HCT116 (cell line): ENCODE measurements around the gene MEIS2. TPM values are rescaled to one million over a fixed set of nuclear protein-coding genes. Genes with fewer than 3 reads are reported as not detected.

ENCODE experiments used
- ATAC-seq: fragments of 200-7000 bp; cut with Tn5 transposase; 2 replicates; pipeline ENCODE4 v1.9.1; 2020; ENCODE audit warnings: mild to moderate bottlenecking, moderate library complexity
- BruUV-seq: library from RNA; stranded (reverse); fragments of 400-500 nt; replicated peaks from 2 replicates; lab custom pipeline; 2021; lab: Mats Ljungman, UMichigan
- CTCF ChIA-PET: fragments of 300-600 bp; sonication (Branson Sonifier 250); formaldehyde crosslinking; loops from one replicate; lab custom pipeline; 2021; ENCODE audit warnings: antibody characterized with exemption; lab: Charles Lee
- POLR2A ChIA-PET: fragments of 300-600, 350-600 bp; sonication (Branson Sonifier 250); formaldehyde crosslinking; loops from one replicate; lab custom pipeline; 2021; ENCODE audit warnings: antibody characterized with exemption; lab: Charles Lee
- RAD21 ChIA-PET, 2 experiments: fragments of 300-600 bp; sonication (Branson Sonifier 250); formaldehyde crosslinking; loops; one replicate each; lab custom pipeline; 2023; ENCODE audit warnings: low total read pairs in 2 of 2; ENCODE audit not compliant: uncharacterized antibody in 2 of 2, unreplicated experiment in 2 of 2, low non-redundant PET in 1 of 2; lab: Charles Lee
- DNase-seq: peaks from one replicate; pipeline ENCODE4 v3.0.0-alpha.2; 2010; ENCODE audit warnings: low read depth, low spot score
- H2AFZ ChIP-seq: fragments of 200-600 bp; shearing (Covaris generic), sonication (generic); 2 replicates; pipeline ENCODE4 v1.6.1; 2017; ENCODE audit warnings: low read depth, mixed run types, mixed read lengths, antibody characterized with exemption, low read length; ENCODE audit not compliant: poor library complexity, severe bottlenecking
- H3K27ac ChIP-seq: 2 replicates; pipeline ENCODE4 v1.5.1; 2012; ENCODE audit warnings: low read depth, low read length
- H3K27me3 ChIP-seq: fragments of 200-600 bp; sonication (generic); 2 replicates; pipeline ENCODE4 v1.6.1; 2016; ENCODE audit warnings: mixed run types, low read length, mixed read lengths; ENCODE audit not compliant: insufficient read depth
- H3K36me3 ChIP-seq, 2 experiments: fragments of 200-500 bp in 1 of 2; fragments of 200-600 bp in 1 of 2; sonication (Bioruptor generic) in 1 of 2; sonication (generic) in 1 of 2; 2 replicates each; pipeline versions ENCODE4 v1.5.1 to v1.6.1; 2014 to 2016; ENCODE audit warnings: low read length in 2 of 2, inconsistent platforms in 1 of 2, mixed read lengths in 1 of 2, mixed run types in 1 of 2; ENCODE audit not compliant: insufficient read depth in 2 of 2, control insufficient read depth in 1 of 2
- H3K4me1 ChIP-seq, 2 experiments: fragments of 200-600 bp in 1 of 2; sonication (generic) in 1 of 2; 2 replicates each; pipeline versions ENCODE4 v1.5.1 to v1.6.1; 2012 to 2017; ENCODE audit warnings: low read length in 2 of 2, inconsistent platforms in 1 of 2, mild to moderate bottlenecking in 1 of 2, mixed read lengths in 1 of 2, mixed run types in 1 of 2, moderate library complexity in 1 of 2; ENCODE audit not compliant: insufficient read depth in 2 of 2, control insufficient read depth in 1 of 2
- H3K4me2 ChIP-seq: fragments of 200-600 bp; sonication (generic); 2 replicates; pipeline ENCODE4 v1.6.1; 2017; ENCODE audit warnings: mixed run types, low read length, mixed read lengths
- H3K4me3 ChIP-seq, 2 experiments: fragments of 200-600 bp in 1 of 2; sonication (generic) in 1 of 2; replicated peaks in 1 of 2; 2 replicates each; pipeline ENCODE4 v1.5.1; 2011 to 2016; ENCODE audit warnings: low read length in 2 of 2, control low read depth in 1 of 2, low read depth in 1 of 2, mild to moderate bottlenecking in 1 of 2, mixed read lengths in 1 of 2, mixed run types in 1 of 2
- H3K79me2 ChIP-seq: fragments of 200-600 bp; sonication (generic); 2 replicates; pipeline ENCODE4 v1.6.1; 2017; ENCODE audit warnings: mild to moderate bottlenecking, mixed run types, low read length, moderate library complexity, mixed read lengths; ENCODE audit not compliant: insufficient read depth
- H3K9ac ChIP-seq: fragments of 200-600 bp; sonication (generic); 2 replicates; pipeline ENCODE4 v1.6.1; 2016; ENCODE audit warnings: low read length, mixed read lengths
- H3K9me2 ChIP-seq: fragments of 200-600 bp; sonication (generic), shearing (Covaris generic); 2 replicates; pipeline ENCODE4 v1.6.1; 2017; ENCODE audit warnings: mixed run types, mild to moderate bottlenecking, moderate library complexity; ENCODE audit not compliant: insufficient read depth
- H3K9me3 ChIP-seq, 2 experiments: fragments of 200-500 bp in 1 of 2; fragments of 200-600 bp in 1 of 2; sonication (Bioruptor generic) in 1 of 2; sonication (generic) in 1 of 2; 2 replicates each; pipeline ENCODE4 v1.6.1; 2014 to 2017; ENCODE audit warnings: low read length in 2 of 2, mixed read lengths in 2 of 2, inconsistent platforms in 1 of 2, low read depth in 1 of 2, mild to moderate bottlenecking in 1 of 2, mixed run types in 1 of 2, moderate library complexity in 1 of 2; ENCODE audit not compliant: control insufficient read depth in 1 of 2, insufficient read depth in 1 of 2
- H4K20me1 ChIP-seq: fragments of 200-600 bp; sonication (generic), shearing (Covaris generic); 2 replicates; pipeline ENCODE4 v1.6.1; 2017; ENCODE audit warnings: mixed run types, mild to moderate bottlenecking, moderate library complexity; ENCODE audit not compliant: insufficient read depth
- EGR1 ChIP-seq: IDR thresholded peaks from 2 replicates; pipeline ENCODE4 v1.6.1; 2012; ENCODE audit warnings: low read depth
- ELF1 ChIP-seq: IDR thresholded peaks from 2 replicates; pipeline ENCODE4 v1.6.1; 2012; ENCODE audit warnings: low read depth, borderline replicate concordance
- POLR2A ChIP-seq: IDR thresholded peaks from 2 replicates; pipeline ENCODE4 v1.7.0; 2011; ENCODE audit warnings: borderline replicate concordance; ENCODE audit not compliant: insufficient read depth, insufficient read length; ENCODE audit errors: extremely low read depth
- POLR2AphosphoS5 ChIP-seq: IDR thresholded peaks from 2 replicates; pipeline ENCODE4 v1.6.1; 2011; ENCODE audit warnings: mild to moderate bottlenecking, low read depth, low read length, moderate library complexity
- RAD21 ChIP-seq: IDR thresholded peaks from 2 replicates; pipeline ENCODE4 v1.6.1; 2012; ENCODE audit warnings: low read depth, mild to moderate bottlenecking
- SIN3A ChIP-seq: IDR thresholded peaks from 2 replicates; pipeline ENCODE4 v1.6.1; 2012; ENCODE audit warnings: low read depth
- SP1 ChIP-seq: IDR thresholded peaks from 2 replicates; pipeline ENCODE4 v1.6.1; 2012; ENCODE audit warnings: low read depth
- TCF7L2 ChIP-seq: IDR thresholded peaks from 2 replicates; pipeline ENCODE4 v1.7.0; 2011; ENCODE audit warnings: borderline replicate concordance, inconsistent platforms; ENCODE audit not compliant: insufficient read depth, insufficient read length; ENCODE audit errors: extremely low read depth
- intact Hi-C: fragments of 100-400 bp; cut with micrococcal nuclease; formaldehyde crosslinking; loops from 2 replicates; pipeline ENCODE4 v1.10.0; 2022
- total RNA-seq: library from RNA; stranded (reverse); gene quantifications from one replicate; pipeline ENCODE4 v1.2.1, GENCODE V29; 2021; ENCODE audit not compliant: unreplicated experiment
- TF ChIP-seq, protein P1 (sequence below): IDR thresholded peaks from 2 replicates; pipeline ENCODE4 v1.6.1; 2012; ENCODE audit warnings: low read depth
- TF ChIP-seq, protein P2 (sequence below): IDR thresholded peaks from 2 replicates; pipeline ENCODE4 v1.6.1; 2011; ENCODE audit warnings: mild to moderate bottlenecking, low read length, moderate library complexity; ENCODE audit not compliant: insufficient replicate concordance; ENCODE audit errors: extremely low read depth

Gene MEIS2
- total RNA-seq, 1 experiment from 2014 or later, result 11.5 TPM

DNA sequence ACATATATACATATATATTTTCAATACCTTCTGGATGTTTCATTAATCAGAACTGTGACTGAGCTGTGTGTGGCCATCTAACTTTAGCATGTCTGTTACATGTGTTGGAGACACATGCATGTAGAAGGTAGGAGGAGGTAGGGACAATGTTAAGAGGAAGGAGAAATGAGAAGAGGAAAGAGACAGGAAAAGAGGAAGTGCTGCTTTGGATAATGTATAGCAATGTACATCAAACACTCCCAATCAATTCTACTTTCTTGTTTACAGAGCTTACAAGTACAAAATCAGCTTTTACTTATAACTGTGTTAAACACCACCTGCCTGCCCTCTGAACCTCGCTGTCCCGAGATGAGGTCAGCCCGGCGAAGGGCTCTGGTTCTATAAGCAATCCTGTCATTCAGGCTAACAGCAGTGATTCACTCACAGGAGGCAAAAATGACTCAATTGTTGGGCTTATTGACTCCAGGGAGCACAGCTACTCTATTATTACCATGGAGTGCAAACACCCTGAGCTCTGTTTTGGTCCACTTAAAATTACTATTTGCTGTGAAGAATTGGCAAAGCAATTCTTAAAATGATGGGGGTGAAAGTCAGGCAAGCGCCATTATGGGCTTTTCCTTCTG lies 188.9 kb downstream of the MEIS2 start:
- ChIA-PET POLR2A (no interaction called here), RAD21 (no interaction called here), CTCF (no interaction called here)
- BruUV-seq, result no TSS peak
- H3K9me2 ChIP-seq, result no peaks in the 10 kb centered on the region
- no peaks in the 10 kb centered on the region for H4K20me1 ChIP-seq
- H2AFZ ChIP-seq, result no peak overlapping the region
- H3K79me2 ChIP-seq, result no peaks in the 10 kb centered on the region
- intact Hi-C loops, result no loop called here
- no peaks in the 10 kb centered on the region; a peak in 1 of 4 replicates for H3K4me1 ChIP-seq
- H3K4me3 ChIP-seq, result no peak overlapping the region
- H3K27ac ChIP-seq, result no peak overlapping the region
- ATAC-seq (no peak), DNase-seq (no peak)
- no peak overlapping the region for H3K9ac ChIP-seq
- no peaks in the 10 kb centered on the region for H3K27me3 ChIP-seq
- H3K4me2 ChIP-seq, result no peak overlapping the region
- no peaks in the 10 kb centered on the region for H3K36me3 ChIP-seq
- no peak for TF ChIP-seq SIN3A
- no peak for TF ChIP-seq SP1
- TF ChIP-seq, protein P1, sequence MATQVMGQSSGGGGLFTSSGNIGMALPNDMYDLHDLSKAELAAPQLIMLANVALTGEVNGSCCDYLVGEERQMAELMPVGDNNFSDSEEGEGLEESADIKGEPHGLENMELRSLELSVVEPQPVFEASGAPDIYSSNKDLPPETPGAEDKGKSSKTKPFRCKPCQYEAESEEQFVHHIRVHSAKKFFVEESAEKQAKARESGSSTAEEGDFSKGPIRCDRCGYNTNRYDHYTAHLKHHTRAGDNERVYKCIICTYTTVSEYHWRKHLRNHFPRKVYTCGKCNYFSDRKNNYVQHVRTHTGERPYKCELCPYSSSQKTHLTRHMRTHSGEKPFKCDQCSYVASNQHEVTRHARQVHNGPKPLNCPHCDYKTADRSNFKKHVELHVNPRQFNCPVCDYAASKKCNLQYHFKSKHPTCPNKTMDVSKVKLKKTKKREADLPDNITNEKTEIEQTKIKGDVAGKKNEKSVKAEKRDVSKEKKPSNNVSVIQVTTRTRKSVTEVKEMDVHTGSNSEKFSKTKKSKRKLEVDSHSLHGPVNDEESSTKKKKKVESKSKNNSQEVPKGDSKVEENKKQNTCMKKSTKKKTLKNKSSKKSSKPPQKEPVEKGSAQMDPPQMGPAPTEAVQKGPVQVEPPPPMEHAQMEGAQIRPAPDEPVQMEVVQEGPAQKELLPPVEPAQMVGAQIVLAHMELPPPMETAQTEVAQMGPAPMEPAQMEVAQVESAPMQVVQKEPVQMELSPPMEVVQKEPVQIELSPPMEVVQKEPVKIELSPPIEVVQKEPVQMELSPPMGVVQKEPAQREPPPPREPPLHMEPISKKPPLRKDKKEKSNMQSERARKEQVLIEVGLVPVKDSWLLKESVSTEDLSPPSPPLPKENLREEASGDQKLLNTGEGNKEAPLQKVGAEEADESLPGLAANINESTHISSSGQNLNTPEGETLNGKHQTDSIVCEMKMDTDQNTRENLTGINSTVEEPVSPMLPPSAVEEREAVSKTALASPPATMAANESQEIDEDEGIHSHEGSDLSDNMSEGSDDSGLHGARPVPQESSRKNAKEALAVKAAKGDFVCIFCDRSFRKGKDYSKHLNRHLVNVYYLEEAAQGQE, result no peak
- no peak for TF ChIP-seq POLR2AphosphoS5
- no peak for TF ChIP-seq TCF7L2
- TF ChIP-seq ELF1, result no peak
- no peak for TF ChIP-seq POLR2A
- TF ChIP-seq, protein P2, sequence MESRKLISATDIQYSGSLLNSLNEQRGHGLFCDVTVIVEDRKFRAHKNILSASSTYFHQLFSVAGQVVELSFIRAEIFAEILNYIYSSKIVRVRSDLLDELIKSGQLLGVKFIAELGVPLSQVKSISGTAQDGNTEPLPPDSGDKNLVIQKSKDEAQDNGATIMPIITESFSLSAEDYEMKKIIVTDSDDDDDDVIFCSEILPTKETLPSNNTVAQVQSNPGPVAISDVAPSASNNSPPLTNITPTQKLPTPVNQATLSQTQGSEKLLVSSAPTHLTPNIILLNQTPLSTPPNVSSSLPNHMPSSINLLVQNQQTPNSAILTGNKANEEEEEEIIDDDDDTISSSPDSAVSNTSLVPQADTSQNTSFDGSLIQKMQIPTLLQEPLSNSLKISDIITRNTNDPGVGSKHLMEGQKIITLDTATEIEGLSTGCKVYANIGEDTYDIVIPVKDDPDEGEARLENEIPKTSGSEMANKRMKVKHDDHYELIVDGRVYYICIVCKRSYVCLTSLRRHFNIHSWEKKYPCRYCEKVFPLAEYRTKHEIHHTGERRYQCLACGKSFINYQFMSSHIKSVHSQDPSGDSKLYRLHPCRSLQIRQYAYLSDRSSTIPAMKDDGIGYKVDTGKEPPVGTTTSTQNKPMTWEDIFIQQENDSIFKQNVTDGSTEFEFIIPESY, result no peak
- TF ChIP-seq EGR1, result no peak
- no peak for TF ChIP-seq RAD21
- no peaks in the 10 kb centered on the region for H3K9me3 ChIP-seq
